Cerebellar cortex (tissue), 1 donor: ENCODE measurements around the gene PML.
"Not testable (repeated sequence)": the region's sequence is repeated elsewhere in the genome, so short reads cannot be mapped to it uniquely, and the experiment has no call there.

ENCODE experiments used
- DNase-seq: peaks from one replicate; pipeline ENCODE4 v3.0.0-alpha.2; 2015; ENCODE audit warnings: low spot score

Gene PML

DNA sequence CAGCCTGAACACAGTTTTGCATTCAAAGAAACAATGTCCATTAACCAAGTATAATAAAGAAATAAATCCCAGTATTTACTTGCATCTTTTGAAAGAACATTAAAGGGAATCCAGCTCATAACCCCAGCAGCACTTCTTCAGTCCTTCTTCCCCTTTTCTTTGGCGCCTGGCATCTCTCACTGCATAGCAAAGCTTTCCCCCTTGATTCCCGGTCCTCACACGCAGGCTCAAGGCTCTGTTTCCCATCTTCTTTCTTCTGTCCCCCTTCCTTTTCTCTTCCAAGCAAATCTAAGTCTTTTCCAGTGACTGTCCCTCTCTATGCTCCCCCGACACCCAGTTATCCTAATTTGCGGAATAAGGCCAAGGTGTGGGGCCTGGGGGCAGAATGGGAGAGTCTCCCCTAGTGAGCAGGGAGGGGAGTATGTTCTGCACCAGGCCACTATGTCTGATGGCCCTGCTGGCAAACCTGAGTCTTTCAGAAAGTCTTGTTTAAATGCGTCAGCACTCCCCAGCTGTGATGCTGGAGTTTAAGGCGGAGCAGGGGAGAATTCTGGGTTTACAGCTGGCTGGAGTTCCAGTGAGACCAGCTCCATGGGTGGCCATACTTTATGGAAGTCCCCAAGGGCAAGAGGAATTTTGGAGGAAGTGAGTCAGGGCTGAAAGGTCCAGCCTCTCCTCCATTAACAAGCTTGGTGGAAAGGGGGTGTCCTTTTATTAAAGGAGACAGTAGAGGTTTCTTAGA, 45.8 kb downstream of the PML start:
- no peak for DNase-seq

GRCh38 chr15:74041311-74041756, 46.8 kb downstream of the PML start:
- DNase-seq, result no peak

DNA sequence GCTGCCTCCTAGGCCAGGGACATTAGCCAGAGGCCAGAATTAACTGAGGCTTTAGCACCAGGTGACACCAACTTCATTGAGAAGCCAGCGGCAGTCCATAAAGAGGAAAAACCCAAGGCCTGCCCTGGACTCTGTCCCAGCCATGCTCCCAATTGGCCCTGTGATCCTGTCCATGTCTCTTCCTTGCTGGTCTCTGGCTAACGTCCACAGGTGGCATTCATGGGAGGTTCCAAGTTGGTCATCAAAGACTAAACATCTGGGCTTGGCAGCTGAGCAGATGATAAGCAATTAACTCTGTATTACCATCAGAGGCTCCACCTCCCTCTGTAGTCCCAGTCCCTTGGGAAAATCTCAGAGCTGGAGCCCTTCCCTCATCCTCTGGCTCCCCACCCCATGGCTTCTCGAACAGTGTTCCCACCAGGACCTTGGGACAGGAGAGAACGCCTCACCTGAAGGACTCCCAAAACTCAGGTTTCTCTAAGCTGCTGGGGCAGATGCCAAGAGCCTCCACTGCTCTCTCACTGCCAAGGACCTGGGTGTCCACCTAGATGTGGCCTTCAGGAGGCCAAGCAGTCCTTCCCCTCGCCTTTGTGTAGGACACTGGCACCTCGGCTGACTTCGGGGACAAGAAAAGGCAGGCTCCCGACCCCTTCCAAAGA, 47.4 kb downstream of the PML start:
- DNase-seq, result no peak

GRCh38 chr15:74042603-74043424, 48.3 kb downstream of the PML start:
- peak; percentile 69 for DNase-seq

DNA sequence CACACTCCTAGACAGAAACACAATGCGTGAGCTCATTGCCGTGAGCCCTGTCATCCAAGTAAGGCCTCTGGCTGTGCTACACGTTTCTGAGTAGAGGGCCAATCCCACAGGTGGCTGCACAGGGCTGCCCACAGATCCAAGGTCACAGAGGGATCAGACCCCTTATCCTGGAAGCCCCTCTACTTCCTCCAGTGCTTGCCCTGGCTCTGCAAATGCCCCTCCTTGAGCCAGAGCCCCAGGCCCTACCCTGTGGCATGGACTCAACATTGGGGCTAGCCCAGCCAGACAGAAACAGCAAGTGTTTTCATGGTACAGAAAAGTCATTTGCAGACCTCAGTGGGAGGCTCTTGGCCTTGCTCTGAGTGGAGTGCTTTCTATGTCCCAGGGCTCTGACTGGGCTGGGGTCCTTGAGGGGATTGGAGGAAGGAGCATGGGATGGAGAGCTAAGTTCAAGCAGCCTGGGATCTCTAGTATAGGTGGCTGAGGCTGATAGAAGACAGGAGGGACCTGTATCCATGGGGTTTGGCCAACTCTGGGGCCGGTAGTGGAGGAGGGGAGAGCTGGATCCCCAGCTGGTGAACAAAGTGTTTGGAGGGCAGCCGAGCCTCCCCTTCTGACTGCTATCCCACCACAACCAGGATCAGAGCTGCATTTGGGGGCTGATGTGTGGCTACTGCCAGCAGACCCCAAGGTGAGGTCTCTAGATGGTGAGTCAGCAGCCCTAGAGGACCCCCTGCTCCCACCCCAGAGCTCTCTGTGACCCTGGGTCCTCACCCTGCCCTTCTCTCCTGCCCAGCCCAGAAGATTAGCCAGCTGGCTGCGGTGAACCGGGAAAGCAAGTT, 49.1 kb downstream of the PML start:
- no peak for DNase-seq

- DNase-seq, result no peak
Measured at GRCh38 chr15:74044267-74045110, 50.0 kb downstream of the PML start.

GRCh38 chr15:74045184-74045583, 50.7 kb downstream of the PML start:
- DNase-seq, result no peak

- no peak for DNase-seq
Measured at GRCh38 chr15:74045636-74046274, 51.2 kb downstream of the PML start.

DNA sequence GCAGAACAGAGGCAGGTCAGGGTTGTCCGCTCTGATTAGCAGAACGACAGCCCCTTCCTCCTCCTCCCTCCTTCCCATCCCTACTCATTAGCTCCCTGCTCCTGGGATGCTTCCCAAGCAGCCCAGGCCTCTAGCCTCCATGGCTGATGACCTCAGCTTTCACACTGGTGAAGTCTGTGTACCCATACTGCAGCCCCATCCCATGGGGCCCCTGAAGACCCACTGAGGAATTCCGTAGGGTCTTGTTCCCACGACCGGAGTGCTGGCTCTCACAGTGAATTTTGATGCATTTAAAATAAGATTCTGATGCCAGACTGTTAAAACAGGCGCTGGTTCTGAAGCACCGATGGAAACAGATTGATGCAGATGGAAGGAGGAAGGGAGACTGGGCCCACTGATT, 51.8 kb downstream of the PML start:
- no peak for DNase-seq

GRCh38 chr15:74050127-74050526, 55.6 kb downstream of the PML start:
- no peak for DNase-seq

GRCh38 chr15:74050556-74051234, 56.2 kb downstream of the PML start:
- DNase-seq, result no peak

- DNase-seq, result not testable (repeated sequence)
Measured at GRCh38 chr15:74052271-74053260, 58.0 kb downstream of the PML start.

GRCh38 chr15:74053517-74053916, 59.0 kb downstream of the PML start:
- no peak for DNase-seq

DNA sequence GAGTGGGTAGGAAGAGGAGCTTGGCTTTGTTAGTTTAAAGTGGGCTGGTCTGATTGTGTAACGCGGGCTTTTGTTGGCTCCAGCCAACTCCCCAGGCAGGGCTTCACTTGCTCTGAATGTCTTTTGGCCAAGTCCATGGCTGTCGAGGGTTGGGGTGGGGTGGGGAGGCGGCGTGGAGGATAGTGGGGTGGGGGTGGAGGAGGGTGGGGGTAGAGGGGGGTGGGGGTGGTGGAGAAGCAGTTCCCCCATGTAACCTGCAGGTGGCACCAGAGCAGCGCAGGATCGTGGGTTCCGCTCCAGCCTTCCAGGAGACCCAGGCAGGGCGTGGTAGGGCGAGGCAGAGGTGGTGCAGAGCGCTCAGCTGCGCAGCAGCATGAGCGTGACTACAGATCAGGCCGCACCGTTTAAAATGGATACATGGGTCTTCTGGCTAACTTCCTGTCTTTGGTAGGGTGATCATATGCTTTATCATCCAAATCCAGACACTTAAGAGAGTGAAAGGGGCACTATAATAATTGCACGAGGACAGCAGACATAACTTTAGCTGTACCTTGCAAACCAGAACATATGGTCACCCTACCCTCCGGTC, 59.5 kb downstream of the PML start:
- peak; percentile 37 for DNase-seq

DNA sequence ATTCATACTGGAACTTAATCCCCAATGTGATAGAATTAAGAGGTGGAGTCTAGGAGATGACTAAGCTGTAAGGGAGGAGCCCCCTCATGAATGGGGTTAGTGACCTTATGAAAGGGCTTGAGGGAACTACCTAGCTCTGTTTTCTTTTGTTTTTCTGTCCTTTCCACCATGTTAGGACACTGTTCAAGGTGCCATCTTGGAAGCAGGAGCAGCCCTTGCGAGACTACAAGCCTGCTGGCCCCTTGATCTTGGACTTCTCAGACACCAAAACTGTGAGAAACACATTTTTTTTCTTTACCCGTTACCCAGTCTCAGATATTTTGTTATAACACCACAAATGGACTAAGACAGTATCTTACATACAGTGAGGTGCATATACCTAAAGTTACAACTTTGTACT, 61.3 kb downstream of the PML start:
- no peak for DNase-seq

DNA sequence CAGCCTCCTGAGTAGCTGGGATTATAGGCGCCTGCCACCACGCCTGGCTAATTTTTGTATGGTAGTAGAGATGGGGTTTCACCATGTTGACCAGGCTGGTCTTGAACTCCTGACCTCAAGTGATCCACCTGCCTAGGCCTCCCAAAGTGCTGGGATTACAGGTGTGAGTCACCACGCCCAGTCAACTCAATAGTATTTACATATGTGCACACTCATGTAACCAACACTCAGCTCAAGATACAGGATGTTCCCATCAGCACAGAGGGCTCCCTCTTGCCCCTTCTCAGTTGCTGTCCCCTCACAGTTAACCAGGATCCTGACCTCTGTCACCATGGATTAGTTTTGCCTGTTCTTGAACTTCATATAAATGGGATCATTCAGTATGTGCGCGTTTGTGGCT, 61.8 kb downstream of the PML start:
- not testable (repeated sequence) for DNase-seq

DNA sequence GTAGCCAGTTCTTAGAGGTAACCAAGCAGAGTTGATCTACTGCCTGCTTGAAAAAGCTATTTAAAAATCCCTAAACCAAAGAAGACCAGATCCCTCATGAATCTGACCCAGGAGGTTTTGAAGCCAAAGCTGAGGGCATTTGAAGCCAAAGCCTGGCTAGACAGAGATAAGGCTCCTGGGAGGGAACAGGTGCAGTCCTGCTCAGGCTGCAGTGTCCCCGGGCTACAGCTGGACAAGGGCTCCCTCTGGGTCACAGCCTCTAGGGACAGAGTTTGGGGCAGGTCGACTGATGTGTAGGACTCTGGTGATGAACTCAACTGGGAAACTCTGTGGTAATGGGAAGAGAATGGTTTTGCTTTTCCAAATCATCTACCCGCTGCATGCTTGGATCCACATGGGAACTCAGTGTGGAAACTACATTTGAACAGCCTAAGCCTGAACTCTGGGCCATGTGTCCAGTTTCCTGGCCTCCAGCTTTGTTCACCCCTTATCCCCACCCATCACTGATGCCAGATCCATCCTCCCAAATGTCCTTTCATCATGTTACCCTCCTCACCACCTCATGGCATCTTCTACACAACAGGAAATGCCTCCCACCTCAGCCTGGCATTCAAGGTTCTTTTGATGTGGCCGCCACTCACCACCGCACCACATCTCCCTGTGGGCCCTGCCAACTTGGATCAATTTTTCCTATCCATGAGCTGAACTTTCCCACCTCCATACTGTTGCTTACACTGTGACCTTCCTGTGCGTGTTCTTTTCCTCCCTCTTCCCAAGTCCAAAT, 64.7 kb downstream of the PML start:
- not testable (repeated sequence) for DNase-seq
